Astrocyte (in vitro differentiated cells and primary cell): Measurements from ENCODE around the gene KIAA0513. TPM values are rescaled to one million over a fixed set of nuclear protein-coding genes. Genes with fewer than 3 reads are reported as not detected.

ENCODE experiments used
- DNase-seq: peaks from one replicate; pipeline ENCODE4 v3.0.0-alpha.2; 2010; ENCODE audit warnings: low read depth
- FAIRE-seq: peaks from 2 replicates; lab custom pipeline; 2011; peaks lifted over from hg19 to GRCh38; lab: Jason Lieb, UNC
- H2AFZ ChIP-seq: 2 replicates; pipeline ENCODE4 v1.6.0; 2012; ENCODE audit warnings: low read depth, low read length, inconsistent platforms
- H3K27ac ChIP-seq: 2 replicates; pipeline ENCODE4 v1.5.1; 2011; ENCODE audit warnings: low read depth, low read length, inconsistent platforms
- H3K27me3 ChIP-seq: 2 replicates; pipeline ENCODE4 v1.6.0; 2011; ENCODE audit warnings: low read length, inconsistent platforms; ENCODE audit not compliant: insufficient read depth
- H3K36me3 ChIP-seq: 2 replicates; pipeline ENCODE4 v1.5.1; 2011; ENCODE audit warnings: low read length, inconsistent platforms; ENCODE audit not compliant: insufficient read depth
- H3K4me1 ChIP-seq: 2 replicates; pipeline ENCODE4 v1.5.1; 2011; ENCODE audit warnings: low read length, inconsistent platforms; ENCODE audit not compliant: insufficient read depth
- H3K4me2 ChIP-seq: 2 replicates; pipeline ENCODE4 v1.6.0; 2012; ENCODE audit warnings: low read length, inconsistent platforms
- H3K4me3 ChIP-seq: 2 replicates; pipeline ENCODE4 v1.5.1; 2011; ENCODE audit warnings: low read depth, mild to moderate bottlenecking, low read length, inconsistent platforms; ENCODE audit not compliant: insufficient read depth
- H3K79me2 ChIP-seq: 2 replicates; pipeline ENCODE4 v1.6.0; 2012; ENCODE audit warnings: mild to moderate bottlenecking, low read length, inconsistent platforms; ENCODE audit not compliant: insufficient read depth
- H3K9ac ChIP-seq: 2 replicates; pipeline ENCODE4 v1.6.0; 2012; ENCODE audit warnings: mild to moderate bottlenecking, low read length, inconsistent platforms
- H3K9me3 ChIP-seq: 2 replicates; pipeline ENCODE4 v1.5.1; 2012; ENCODE audit warnings: low read depth, mild to moderate bottlenecking, low read length, inconsistent platforms; ENCODE audit not compliant: insufficient read depth
- H4K20me1 ChIP-seq: 2 replicates; pipeline ENCODE4 v1.6.0; 2012; ENCODE audit warnings: low read length, inconsistent platforms; ENCODE audit not compliant: insufficient read depth
- H3K27ac Mint-ChIP-seq: one replicate; pipeline ENCODE4 v1.8.0; 2021; ENCODE audit warnings: mild to moderate bottlenecking, mixed read lengths; ENCODE audit not compliant: unreplicated experiment
- H3K27me3 Mint-ChIP-seq: one replicate; pipeline ENCODE4 v1.8.0; 2021; ENCODE audit warnings: low read depth, mixed read lengths; ENCODE audit not compliant: unreplicated experiment
- H3K36me3 Mint-ChIP-seq: one replicate; pipeline ENCODE4 v1.8.0; 2021; ENCODE audit warnings: low read depth, mixed read lengths; ENCODE audit not compliant: unreplicated experiment
- H3K4me1 Mint-ChIP-seq: one replicate; pipeline ENCODE4 v1.8.0; 2021; ENCODE audit warnings: low read depth, mixed read lengths; ENCODE audit not compliant: unreplicated experiment
- H3K4me3 Mint-ChIP-seq: one replicate; pipeline ENCODE4 v1.8.0; 2021; ENCODE audit warnings: mild to moderate bottlenecking, moderate library complexity, mixed read lengths; ENCODE audit not compliant: unreplicated experiment
- H3K9me3 Mint-ChIP-seq: one replicate; pipeline ENCODE4 v1.8.0; 2021; ENCODE audit warnings: mild to moderate bottlenecking, mixed read lengths; ENCODE audit not compliant: unreplicated experiment
- CTCF ChIP-seq: IDR thresholded peaks from 2 replicates; pipeline ENCODE4 v1.5.1; 2011; ENCODE audit warnings: low read depth, mild to moderate bottlenecking, inconsistent platforms, low read length, moderate library complexity; ENCODE audit not compliant: insufficient read depth
- EZH2 ChIP-seq: IDR thresholded peaks from 2 replicates; pipeline ENCODE4 v1.6.1; 2012; ENCODE audit warnings: mild to moderate bottlenecking, low read length, inconsistent platforms; ENCODE audit not compliant: insufficient read depth
- total RNA-seq: library from RNA; stranded (reverse); gene quantifications from 2 replicates; pipeline ENCODE4 v1.2.1, GENCODE V29; 2021

The KIAA0513 gene
- total RNA-seq, 1 donor from 2014 or later: 7.5 TPM

DNA sequence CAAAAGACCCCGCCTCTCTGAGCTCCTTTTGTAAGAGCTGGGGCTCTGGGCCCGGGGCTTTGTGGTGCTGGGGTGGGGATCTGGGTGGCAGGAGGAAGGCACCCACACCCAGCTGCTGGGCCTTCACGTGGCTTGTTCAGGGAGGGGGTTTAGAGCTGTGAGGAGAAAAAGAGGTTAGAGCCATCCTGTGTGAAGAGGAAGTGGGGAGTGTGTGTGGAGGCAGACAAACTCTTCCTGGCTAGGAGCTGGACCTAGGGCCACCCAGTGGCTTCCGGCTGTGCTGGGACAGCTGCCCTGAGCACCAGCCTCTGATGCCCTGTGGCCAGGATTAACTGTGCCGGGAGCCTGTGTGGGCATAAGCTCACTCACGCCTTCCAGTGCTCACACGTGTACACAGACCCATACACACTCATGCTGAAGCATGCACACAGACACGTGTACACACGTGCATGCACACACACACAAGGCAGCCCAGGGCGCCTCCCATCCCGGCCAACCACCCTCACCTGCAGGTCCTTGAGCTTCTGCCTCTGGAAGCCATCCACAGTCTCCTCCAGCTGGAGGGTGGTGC, 77.3 kb downstream of the KIAA0513 start:
- Mint-ChIP-seq H3K27me3 (peaks cover 28% of the 10 kb centered on the region), H3K27ac (no peak overlapping the region), H3K9me3 (peaks cover 2% of the 10 kb centered on the region), H3K4me1 (no peaks in the 10 kb centered on the region), H3K36me3 (no peaks in the 10 kb centered on the region), H3K4me3 (no peak overlapping the region)
- DNase-seq (no peak), FAIRE-seq (no peak)
- H3K79me2 ChIP-seq: no peaks in the 10 kb centered on the region
- no peaks in the 10 kb centered on the region for H3K9me3 ChIP-seq
- no peaks in the 10 kb centered on the region for H4K20me1 ChIP-seq
- TF ChIP-seq EZH2 (no peak), CTCF (no peak)
- no peak overlapping the region for H3K9ac ChIP-seq
- H3K27me3 ChIP-seq: peaks cover 3% of the 10 kb centered on the region
- H3K4me3 ChIP-seq: no peak overlapping the region
- H2AFZ ChIP-seq: no peak overlapping the region
- H3K4me2 ChIP-seq: no peak overlapping the region
- no peaks in the 10 kb centered on the region for H3K4me1 ChIP-seq
- no peaks in the 10 kb centered on the region for H3K36me3 ChIP-seq
- no peak overlapping the region for H3K27ac ChIP-seq

DNA sequence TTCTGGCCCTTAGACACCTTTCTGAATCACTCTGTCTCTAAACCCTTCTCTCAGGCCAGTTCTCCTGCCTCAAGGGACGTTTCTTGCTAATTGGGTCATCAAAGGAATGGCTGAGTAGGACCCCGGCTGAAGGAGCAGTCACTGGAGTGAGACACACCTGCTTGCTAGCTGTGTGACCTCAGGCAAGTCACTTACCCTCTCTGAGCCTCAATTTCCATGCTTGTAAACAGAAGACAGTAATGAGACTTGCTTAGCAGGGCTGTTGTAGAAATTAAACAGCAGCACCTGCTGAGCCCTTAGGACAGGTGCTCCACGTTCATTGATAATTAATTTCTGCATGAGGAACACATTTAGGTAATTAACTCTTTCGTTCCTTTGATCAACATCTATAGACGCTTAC, 77.9 kb downstream of the KIAA0513 start:
- no peaks in the 10 kb centered on the region for H3K4me1 ChIP-seq
- peaks cover 3% of the 10 kb centered on the region for H3K27me3 ChIP-seq
- H3K4me3 ChIP-seq: no peak overlapping the region
- no peaks in the 10 kb centered on the region for H4K20me1 ChIP-seq
- Mint-ChIP-seq H3K4me1 (no peaks in the 10 kb centered on the region), H3K27me3 (peaks cover 28% of the 10 kb centered on the region), H3K27ac (no peak overlapping the region), H3K36me3 (no peaks in the 10 kb centered on the region), H3K9me3 (peaks cover 2% of the 10 kb centered on the region), H3K4me3 (no peak overlapping the region)
- TF ChIP-seq CTCF (no peak), EZH2 (no peak)
- DNase-seq (no peak), FAIRE-seq (no peak)
- H3K9ac ChIP-seq: no peak overlapping the region
- H3K36me3 ChIP-seq: no peaks in the 10 kb centered on the region
- no peak overlapping the region for H2AFZ ChIP-seq
- no peaks in the 10 kb centered on the region for H3K9me3 ChIP-seq
- no peak overlapping the region for H3K27ac ChIP-seq
- no peak overlapping the region for H3K4me2 ChIP-seq
- H3K79me2 ChIP-seq: no peaks in the 10 kb centered on the region

- Histone ChIP-seq H4K20me1 (no peaks in the 10 kb centered on the region), H3K27ac (no peak overlapping the region), H2AFZ (no peak overlapping the region), H3K36me3 (no peaks in the 10 kb centered on the region), H3K9ac (no peak overlapping the region), H3K4me3 (no peak overlapping the region), H3K4me2 (no peak overlapping the region), H3K4me1 (no peaks in the 10 kb centered on the region), H3K9me3 (no peaks in the 10 kb centered on the region), H3K27me3 (peaks cover 3% of the 10 kb centered on the region), H3K79me2 (no peaks in the 10 kb centered on the region)
- peaks cover 2% of the 10 kb centered on the region for H3K9me3 Mint-ChIP-seq
- no peaks in the 10 kb centered on the region for H3K36me3 Mint-ChIP-seq
- peaks cover 32% of the 10 kb centered on the region for H3K27me3 Mint-ChIP-seq
- DNase-seq (no peak), FAIRE-seq (no peak)
- H3K4me3 Mint-ChIP-seq: no peak overlapping the region
- H3K4me1 Mint-ChIP-seq: no peaks in the 10 kb centered on the region
- no peak overlapping the region for H3K27ac Mint-ChIP-seq
- TF ChIP-seq EZH2: no peak
- no peak for TF ChIP-seq CTCF
Measured at GRCh38 chr16:85107083-85107482, 79.5 kb downstream of the KIAA0513 start.
